Measurements from ENCODE around the gene CEP112.

- no peak for TF ChIP-seq CTCF (IDR thresholded peaks at IDR 0.05; ENCODE audit: extremely low read depth in 1 of 2, insufficient read depth in 1 of 2, low read depth in 1 of 2, low read length in 2 of 2)
- no peak for TF ChIP-seq POLR2A (IDR thresholded peaks at IDR 0.05; ENCODE audit: low read depth, low read length)
- TF ChIP-seq POLR2AphosphoS5 (IDR thresholded peaks at IDR 0.05; ENCODE audit: insufficient read depth, low read depth, low read length): no peak
- no peak for TF ChIP-seq MAX (IDR thresholded peaks at IDR 0.05; ENCODE audit: insufficient read depth, insufficient read length)
- no peak for TF ChIP-seq EZH2 (IDR thresholded peaks at IDR 0.05; ENCODE audit: borderline replicate concordance, low read depth, low read length, severe bottlenecking)
- no peak for TF ChIP-seq JUN (IDR thresholded peaks at IDR 0.05; ENCODE audit: borderline replicate concordance, insufficient read depth, insufficient read length, low read depth)
These were observed 148.5 kb downstream of the CEP112 start for GRCh38 chr17:66043419-66043818.

Data from endothelial cell of umbilical vein (primary cell).